HG02870 (cell line): Measurements from ENCODE around the gene LGR5.

Source experiments
- ATAC-seq: cut with Tn5 transposase; IDR thresholded peaks from one replicate; pipeline ENCODE4 v1.9.1; 2021; ENCODE audit warnings: mild to moderate bottlenecking, moderate library complexity; ENCODE audit not compliant: unreplicated experiment

The LGR5 gene

DNA sequence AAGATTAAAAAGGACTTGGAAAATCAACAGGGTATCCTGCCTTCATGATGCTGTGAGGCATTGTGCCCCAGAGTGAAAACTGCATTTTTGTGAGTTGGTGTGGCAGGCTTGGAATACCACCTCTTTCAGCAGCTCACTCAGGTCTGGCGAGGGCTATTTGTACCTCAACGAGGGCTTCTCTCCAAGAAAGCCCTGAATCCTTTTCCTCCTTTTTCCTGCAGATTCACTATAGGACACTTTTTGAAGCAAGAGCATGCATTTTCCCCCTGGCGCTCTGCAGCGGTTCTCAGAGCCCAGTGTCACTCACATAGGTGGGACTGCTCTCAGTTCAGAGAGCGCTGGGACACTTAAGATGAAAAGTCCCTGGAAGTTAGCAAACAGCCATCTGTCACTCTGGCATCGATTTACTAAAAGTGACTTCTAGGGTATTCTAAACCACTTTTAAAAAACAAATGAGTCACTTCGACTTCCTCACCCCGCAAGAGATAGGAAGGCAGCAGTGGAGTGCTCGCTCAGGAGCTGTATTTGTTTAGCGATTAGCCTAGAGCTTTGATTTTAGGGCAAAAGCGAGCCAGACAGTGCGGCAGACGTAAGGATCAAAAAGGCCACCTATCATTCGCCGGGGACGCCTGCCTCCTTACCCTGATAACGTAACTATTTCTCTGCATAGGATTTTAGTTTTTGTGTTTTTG lies 782 bp upstream of the LGR5 start:
- ATAC-seq = no peak

DNA sequence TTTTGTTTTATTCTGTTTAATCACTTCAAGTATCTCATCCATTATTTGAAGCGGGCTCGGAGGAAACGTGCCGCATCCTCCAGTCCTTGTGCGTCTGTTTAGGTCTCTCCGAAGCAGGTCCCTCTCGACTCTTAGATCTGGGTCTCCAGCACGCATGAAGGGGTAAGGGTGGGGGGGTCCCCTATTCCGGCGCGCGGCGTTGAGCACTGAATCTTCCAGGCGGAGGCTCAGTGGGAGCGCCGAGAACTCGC lies 311 bp upstream of the LGR5 start:
- no peak for ATAC-seq

DNA sequence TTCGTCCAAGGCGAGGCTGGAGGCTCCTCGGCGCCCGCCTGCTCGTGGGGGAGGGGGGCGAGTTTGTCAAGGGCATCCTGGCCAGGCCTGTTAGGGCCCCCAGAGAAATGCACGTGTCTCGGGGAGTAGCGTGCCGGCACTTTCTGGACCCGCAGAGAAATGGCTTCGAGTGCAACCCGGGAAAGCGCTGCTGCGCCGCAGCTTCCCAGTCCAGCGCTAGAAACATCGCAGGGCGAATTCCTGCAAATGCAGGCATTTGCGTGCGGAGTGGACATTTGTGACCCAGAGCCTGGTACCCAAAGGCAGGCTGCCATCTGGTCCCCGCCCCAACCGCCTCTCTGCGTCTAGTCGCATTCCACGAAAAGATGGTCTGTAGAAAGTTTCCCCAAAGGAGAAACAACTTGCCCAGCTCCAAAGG lies 756 bp downstream of the LGR5 start:
- ATAC-seq = no peak

DNA sequence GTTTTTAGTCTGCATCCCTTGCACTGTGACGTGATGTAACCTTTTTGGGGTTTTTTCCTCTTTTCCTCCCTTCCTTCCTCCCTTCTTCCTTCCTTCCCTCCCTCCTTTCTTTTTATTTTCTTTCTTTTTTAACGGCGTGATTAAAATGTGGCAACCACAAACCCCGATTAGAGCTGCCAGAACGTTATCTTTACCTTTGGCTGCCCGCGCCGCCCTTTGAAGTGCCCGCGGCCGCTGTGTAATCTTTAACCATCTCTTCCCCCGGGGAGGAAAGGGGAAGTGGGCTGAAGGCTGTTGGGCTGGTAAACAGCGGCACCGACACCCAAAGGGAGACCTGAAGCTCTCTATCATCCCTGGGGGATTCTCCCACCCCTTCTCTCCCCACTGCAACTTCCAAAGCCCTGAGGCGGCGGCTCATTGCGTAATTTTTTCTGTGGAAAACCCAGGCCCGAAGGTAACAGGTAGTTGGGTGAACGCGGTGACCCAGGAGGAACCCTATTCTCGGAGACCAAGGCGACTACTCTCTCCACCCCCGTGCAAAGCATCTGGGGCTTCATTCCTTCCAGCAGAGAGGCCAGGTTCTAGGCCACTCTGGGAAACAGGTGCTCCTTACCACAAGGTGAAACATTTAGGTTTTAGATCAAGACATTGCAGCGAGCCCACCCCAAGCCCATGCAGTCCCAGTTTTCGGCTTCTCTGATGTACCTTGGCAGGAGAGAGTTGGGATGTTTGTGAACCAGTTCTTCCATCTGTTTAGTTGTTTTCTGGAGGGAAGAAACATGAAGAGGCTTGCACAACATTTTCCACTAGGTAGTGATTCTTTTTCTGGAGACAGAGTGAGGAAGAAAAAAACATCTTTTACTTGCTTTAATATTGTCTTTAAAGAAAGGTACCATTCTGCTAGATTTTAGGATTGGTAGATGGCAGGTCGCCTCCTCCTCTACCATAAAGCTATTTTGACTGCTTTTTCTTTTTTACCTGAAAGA lies 1.5 kb downstream of the LGR5 start:
- no peak for ATAC-seq

DNA sequence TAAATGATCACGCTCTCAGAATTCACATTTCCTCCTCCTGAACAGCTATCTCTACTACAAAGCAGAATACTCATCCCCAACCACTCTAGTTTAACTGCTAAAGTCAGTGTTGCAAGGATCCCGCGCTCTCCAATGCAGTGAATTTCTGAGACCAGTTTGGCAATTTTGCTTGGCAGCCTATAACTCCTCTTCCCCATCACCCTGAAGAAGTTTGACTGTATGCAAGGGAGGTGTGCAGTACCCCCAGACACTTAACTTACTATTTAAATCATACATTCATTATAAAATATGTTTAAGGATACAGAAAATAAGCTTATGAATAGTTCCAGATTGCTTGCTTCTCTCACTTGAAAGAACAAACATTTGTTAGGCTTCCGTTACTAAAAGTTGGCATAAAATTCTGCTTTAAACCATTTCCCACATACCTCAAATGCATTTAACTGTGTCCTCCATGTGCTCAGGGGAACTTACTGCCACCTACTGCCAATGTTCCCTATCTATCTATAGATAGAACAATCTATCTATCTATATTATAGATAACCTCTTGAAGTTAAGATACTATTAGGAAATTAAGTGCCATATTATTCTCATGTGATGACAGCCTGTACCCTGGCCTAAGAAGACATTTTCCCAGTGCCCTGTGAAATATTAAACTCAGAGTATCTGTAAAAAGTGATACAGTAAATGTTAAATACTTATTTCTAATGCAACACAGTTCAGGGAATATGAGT lies 2.4 kb downstream of the LGR5 start:
- ATAC-seq = no peak

DNA sequence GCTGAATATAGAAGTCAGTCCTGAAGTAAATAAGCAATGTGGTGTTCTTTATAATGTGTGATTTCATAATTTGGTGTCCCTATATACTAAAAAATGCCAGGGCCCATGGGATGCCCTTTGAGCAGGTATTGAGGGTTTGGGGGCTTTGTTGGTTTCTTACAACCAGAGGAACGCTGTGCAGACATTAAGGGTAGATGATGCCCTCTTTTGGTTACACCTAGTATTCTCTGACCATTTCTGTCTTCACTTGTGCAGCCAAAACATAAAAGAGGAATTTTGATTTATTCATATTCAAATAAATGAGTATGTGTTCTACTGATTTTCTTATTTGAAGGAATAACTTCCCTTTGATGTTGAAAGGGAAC lies 3.0 kb downstream of the LGR5 start:
- no peak for ATAC-seq

DNA sequence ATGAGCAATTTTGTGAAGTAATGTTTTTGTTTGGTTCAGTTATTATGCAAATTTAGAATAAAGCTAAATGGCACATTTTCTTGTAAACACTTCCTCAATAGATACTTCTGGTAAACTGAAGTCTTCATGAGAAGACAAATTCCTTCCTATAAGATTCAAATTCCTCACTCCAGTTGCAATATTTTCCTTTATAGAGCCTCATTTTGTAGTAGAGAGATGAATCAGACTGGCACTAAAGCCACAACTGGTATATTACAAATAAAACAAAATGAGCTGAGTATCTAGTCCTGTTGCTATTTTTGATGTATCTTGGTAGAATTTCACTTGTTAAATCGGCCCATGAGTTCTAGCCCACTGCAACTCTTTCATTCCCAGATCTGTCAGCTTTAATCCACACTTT lies 5.5 kb downstream of the LGR5 start:
- ATAC-seq = no peak

DNA sequence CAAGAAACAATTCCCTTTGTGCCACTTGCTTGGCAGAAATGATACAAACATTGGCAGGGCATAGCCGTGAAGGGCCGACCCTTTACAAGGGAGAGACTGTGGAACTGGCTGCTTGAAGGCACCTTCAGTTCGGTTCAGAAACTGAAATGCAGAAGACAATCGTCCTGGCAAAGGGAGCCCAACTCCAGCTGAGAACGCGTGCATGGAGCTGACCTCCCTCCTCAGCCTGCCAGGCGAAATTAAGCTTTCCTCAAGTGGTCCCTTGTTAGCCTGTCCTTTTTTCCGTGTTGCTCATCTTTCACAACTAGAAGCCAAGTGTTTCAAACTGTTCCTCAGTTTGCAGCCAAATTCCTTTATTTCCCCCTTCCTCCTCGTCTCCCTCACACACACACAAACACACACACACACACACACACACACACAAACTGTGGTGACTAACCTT lies 8.1 kb downstream of the LGR5 start:
- no peak for ATAC-seq

DNA sequence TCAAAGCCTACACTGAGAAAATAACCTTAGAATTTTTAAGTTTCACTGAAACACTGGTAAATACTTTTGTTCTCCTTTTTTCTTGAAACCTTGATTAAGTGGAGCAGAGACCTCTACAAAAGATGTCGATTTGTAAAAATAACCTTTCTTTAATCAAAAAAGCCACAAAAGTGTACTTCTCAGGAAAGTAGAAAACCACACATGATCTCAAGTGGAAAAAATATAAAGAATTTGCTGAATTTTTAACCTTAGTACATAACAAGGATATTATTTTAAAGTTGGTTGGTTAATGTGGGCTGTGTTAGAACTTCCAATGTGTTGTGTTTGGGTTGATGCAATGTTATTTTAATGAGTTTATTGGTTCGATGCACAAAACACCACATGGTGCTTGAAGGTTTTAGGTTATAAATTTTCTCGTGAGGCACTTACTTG lies 8.6 kb downstream of the LGR5 start:
- no peak for ATAC-seq

DNA sequence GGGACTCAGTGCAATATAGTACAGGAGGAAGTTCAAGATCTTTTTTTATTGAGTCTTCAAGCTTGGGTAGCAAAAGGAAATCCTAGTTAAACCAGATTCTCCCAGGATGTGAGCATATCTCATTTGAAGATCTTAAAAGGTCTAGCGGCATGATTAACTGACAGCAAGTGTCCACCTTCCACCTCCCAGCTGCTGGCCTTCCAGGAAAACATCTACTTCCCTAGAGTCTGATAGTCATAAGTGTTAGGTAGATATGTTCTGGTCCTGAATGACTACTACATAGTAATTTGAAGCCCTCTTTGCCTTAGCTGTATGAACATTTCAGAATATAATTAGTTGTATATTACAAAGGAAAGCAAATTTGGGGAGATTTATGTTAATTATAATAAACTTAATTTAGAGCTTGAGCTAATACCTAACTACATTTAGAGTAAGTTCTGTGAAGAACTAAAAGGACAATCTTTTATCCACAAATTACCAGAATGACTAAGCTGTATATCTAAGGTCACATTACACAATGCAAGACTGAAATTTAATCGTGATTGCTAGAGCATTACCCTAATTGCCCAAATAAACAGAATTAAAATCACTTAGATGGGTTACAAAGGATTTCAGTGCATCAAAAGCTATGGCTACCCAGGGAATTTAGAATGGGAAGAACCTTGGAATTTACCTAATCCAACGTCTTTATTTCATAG lies 9.9 kb downstream of the LGR5 start:
- no peak for ATAC-seq

DNA sequence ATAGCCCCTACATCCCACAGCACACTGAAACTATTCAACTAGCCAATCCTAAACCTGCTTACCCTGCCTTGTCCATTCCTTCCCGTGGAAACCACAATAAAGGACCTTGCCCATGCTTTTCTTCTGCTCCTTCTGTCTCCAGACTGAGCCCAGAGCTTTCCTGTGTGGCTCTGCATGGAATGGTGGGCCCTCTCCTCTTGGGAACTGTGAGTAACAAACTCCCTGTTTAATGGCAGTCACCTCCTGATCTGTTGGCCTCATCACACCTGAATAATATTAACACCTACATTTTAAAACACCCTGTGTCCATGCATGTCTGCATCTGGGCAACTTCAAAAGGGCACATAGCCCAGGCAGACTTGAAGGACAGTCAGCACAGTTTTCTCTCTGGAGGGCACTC lies 12.4 kb downstream of the LGR5 start:
- ATAC-seq = no peak

DNA sequence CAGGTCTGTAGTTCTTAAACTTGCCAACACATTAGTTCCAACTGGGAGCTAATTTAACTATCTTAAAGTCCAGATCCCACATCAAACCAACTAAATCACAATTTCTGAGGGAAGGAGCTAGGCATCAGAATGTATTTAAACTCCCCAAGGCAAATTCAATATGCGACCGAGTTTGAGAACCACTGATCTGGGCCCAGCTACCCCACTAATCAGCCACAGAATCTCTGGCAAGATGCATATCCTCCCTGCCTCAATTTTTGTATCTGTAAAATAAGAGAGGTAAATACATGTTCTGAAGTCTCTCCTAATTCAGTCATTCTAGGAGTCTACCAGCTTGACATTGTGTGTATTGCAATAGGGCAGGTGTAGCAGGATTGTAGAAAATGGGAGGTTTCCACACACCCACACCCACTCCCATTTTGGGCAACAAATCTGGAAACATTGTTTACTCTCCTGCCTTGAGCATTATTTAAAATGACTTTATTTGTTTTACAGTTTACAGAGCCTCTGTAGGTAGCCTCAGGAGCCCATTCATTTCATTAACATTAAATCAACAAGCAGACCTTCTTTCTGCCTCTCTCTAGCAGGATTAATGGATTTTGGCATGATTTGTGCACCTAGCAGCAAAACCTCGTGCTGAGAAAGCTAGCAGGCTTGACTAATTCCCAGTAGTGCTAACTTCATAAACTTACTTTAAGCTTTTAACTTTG lies 15.6 kb downstream of the LGR5 start:
- ATAC-seq = no peak

DNA sequence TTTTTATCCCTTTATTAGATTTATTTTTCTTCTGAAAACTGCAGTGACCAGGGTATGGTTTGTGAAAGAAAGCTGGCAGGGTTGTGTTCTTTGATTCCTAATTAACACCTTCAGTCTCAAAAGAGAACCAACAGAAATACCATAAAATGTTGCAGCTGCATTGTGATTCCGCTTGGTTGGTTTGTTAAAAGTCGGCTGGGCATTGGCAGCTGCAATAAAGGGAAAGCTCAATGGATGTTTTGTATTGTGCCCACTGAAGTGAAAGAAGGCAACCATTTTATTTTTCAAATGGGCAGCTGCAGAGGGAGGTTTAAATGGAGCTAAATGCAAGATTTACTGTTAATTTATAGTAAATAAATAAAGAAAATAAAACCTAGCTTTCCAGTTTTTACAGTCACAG lies 16.7 kb downstream of the LGR5 start:
- ATAC-seq = no peak

DNA sequence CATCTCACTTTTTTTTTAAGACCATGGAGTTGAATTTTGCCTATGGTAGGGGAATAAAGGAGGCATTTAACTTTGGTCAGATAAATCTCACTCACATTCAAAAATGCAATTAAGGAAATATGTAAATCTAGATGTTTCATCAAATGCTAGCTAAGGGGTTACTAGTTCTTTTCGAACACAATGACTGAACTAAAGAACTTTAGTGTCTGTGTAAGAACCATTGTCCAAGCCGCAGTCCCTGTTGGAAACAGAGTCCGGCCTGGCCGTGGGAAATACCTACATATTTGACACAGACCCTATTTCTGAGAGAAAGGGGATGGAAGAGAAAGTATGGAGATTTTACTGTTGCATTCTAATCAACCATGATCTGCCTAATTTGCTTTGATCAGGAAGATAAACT lies 17.4 kb downstream of the LGR5 start:
- ATAC-seq = no peak

DNA sequence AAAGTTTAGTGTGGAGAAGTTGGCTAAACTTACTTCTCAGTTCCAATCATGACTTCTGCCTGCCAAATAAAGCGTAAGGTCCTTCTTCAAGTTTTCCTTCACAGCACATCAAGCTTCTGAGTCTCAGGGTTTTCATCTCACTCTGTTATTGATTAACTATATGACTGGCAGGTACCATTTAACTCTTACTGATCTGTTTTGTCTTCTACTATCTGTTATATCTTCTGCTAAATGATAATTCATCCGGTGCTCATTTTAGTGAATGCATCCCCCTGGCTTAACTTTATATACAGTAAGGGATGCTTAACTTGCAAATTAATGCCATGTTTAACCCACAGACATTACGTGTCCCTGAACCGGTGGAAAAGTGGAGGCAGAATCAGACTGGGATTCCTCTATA lies 20.7 kb downstream of the LGR5 start:
- ATAC-seq = no peak

DNA sequence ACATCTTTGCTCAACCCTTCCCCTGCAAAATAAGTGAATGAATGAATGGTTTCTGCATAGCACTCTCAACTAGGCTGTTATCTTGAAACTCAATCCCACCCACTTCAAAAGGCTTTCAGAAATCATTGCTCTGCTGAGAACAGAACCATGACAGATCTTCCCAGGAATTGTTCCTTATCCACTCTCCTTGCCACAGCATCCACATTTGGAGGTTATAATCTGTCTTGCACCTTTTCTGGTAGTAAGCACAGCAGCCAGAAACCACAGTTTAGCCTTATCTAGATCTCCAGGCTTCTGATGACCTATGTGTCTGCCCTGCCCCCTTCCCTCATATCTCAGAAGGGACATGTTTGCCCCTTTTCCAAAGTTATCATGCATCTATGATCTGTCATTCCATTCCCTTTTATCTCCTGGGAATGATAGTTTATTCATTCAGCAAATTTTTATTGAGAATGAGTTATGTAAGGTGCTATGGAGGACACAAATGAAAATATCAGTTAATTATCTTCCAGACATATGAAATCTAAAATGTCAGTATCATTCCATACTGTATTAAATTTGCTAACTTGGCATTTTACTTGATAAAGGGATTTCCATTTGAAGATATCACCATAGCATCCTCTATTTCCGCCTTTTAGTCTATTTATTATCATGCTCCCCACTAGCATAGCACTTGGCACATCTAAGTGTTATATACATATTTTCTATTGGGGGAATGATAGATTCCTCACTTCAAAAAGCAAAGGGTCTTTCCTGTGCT lies 21.4 kb downstream of the LGR5 start:
- ATAC-seq = no peak

DNA sequence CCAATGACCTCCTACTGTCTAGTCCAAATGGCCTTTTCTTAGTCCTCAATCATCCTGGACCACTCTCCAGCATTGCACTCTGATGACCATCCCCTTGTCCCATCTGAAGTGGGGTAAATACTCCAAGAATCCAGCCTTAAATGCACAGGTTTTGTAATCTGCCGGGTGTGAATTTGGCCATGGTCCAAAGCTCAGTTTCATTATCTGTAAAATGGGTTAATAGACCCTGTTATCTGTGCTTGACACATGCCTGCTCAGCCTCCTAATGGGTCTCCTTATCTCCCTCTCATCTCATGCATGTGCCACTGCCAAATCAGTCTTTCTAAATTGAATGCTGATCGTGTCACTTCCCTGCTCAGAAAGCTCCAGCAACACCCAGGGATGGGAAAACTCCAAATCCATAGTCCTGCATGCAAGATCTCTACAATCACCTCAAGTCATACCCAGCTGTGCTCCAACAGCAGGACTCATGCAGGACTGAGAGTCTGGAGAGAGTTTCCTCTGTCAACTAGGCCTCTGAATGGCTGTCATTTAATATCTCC lies 22.3 kb downstream of the LGR5 start:
- no peak for ATAC-seq

DNA sequence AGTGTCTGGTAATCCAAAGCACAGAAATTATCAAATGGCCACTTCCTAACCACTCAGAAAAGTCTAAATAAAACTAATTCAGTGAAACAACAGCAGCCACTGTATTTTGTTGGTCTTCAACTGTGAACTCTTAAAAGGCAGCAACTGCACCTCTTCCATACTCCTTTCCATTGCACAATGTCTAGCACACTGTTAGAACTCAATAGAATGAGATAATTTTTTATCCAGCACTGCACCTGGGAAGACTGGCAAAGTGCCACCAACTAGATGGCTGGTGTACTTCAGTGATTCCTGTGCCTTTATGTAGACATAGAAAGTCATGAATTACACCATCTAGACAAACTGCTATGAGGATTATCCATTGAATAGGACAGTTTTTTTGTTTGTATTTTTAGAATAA lies 26.2 kb downstream of the LGR5 start:
- no peak for ATAC-seq

DNA sequence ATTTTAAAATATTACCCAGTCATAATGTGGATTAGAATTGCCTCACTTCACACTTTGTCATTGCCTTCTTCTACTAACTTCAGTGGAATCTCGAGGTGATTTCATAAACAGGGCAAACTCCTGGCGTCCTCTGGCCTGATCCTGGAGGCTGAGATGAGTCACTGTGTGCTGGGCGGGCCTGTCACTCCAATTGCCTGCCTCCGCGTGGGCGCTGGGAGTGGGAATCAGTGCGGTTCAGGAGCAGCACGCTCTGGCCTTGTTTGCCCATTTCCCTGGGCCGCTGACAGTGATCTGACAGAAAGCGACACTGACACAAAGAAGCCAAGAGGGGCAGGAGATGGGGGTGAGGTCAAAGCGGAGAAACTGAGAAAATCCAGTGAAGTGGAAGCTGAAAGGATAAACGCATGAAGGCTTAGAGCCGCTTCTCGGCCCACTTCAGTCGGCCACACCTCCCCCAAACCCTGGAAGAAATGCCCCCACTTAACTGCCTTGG lies 29.7 kb downstream of the LGR5 start:
- ATAC-seq = no peak
